ENCODE measurements around the gene CYBRD1.
"Not testable (repeated sequence)": the region's sequence is repeated elsewhere in the genome, so short reads cannot be mapped to it uniquely, and the experiment has no call there.

CYBRD1 gene

DNA sequence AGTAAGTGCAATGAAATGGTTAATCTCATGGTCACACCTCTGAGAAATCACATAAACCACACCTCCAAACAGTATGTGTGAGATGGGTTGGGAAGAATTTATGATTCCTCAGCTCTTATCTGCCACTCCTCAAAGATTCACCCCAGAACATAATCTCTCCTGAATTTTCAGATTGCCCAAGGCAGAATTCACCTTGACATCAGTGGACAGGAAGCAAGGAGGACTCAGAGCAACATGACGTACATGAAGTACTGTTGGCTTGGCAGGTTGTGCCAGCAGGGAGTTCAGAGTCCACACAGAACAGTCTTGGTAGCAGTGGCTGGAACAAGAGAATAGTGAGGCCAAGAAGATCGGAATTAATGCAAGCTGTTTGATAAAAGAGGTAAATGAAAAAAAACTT lies 31.7 kb upstream of the CYBRD1 start:
- in situ Hi-C loops (cut with HindIII; ENCODE audit: low pct_ligation_motif_present, low sequenced_read_pairs) = no loop called here
- H3K36me3 ChIP-seq (replicated peaks) = no peaks in the 10 kb centered on the region
- no peaks in the 10 kb centered on the region for H3K27me3 ChIP-seq (replicated peaks)
- no peak overlapping the region for H3K27ac ChIP-seq
- no peak overlapping the region for H3K4me3 ChIP-seq (ENCODE audit: low read depth, low read length)
- DNase-seq = no peak
- TF ChIP-seq, protein P1, sequence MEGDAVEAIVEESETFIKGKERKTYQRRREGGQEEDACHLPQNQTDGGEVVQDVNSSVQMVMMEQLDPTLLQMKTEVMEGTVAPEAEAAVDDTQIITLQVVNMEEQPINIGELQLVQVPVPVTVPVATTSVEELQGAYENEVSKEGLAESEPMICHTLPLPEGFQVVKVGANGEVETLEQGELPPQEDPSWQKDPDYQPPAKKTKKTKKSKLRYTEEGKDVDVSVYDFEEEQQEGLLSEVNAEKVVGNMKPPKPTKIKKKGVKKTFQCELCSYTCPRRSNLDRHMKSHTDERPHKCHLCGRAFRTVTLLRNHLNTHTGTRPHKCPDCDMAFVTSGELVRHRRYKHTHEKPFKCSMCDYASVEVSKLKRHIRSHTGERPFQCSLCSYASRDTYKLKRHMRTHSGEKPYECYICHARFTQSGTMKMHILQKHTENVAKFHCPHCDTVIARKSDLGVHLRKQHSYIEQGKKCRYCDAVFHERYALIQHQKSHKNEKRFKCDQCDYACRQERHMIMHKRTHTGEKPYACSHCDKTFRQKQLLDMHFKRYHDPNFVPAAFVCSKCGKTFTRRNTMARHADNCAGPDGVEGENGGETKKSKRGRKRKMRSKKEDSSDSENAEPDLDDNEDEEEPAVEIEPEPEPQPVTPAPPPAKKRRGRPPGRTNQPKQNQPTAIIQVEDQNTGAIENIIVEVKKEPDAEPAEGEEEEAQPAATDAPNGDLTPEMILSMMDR (IDR thresholded peaks at IDR 0.05; ENCODE audit: low read depth, low read length, missing control alignments) = no peak

DNA sequence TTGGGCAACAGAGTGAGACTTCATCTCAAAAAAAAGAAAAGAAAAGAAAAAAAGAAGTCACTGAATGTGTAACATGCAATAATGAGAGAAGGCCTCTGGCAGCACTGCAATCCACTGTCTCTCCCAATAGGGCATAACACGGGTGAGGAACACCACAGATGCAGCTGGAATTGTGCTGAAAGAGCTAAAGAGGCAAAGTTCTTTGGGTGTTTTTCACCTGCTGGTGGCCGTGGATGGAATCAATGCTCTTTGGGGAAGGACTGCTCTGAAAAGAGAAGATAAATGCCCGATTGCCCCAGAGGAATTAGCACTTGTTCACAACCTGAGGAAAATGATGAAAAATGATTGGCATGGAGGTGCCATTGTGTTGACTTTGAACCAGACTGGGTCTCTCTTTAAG lies 31.0 kb upstream of the CYBRD1 start:
- no peak overlapping the region for H3K27ac ChIP-seq
- TF ChIP-seq, protein P1 (IDR thresholded peaks at IDR 0.05; ENCODE audit: low read depth, low read length, missing control alignments) = no peak
- no peak overlapping the region for H3K4me3 ChIP-seq (ENCODE audit: low read depth, low read length)
- H3K27me3 ChIP-seq (replicated peaks) = no peaks in the 10 kb centered on the region
- in situ Hi-C loops (cut with HindIII; ENCODE audit: low pct_ligation_motif_present, low sequenced_read_pairs) = no loop called here
- DNase-seq = no peak
- H3K36me3 ChIP-seq (replicated peaks) = no peaks in the 10 kb centered on the region

DNA sequence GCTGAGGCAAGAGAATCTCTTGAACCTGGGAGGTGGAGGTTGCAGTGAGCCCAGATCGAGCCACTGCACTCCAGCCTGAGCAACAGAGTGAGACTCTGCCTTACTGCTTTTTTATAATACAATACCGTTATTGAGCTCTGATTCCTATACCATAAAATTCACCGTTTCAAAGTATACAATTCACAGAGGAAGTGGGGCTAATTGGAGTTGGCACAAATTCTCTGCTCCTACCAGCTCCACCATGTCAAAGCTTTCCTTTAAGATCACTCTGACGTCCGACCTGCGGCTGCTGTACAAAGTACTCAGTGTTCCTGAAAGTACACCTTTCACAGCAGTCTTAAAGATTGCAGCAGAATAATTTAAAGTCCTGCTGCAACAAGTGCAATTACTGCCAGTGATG lies 29.6 kb upstream of the CYBRD1 start:
- DNase-seq = no peak
- H3K36me3 ChIP-seq (replicated peaks) = no peaks in the 10 kb centered on the region
- H3K27me3 ChIP-seq (replicated peaks) = no peaks in the 10 kb centered on the region
- TF ChIP-seq, protein P1 (IDR thresholded peaks at IDR 0.05; ENCODE audit: low read depth, low read length, missing control alignments) = no peak
- in situ Hi-C loops (cut with HindIII; ENCODE audit: low pct_ligation_motif_present, low sequenced_read_pairs) = no loop called here
- H3K4me3 ChIP-seq (ENCODE audit: low read depth, low read length) = no peak overlapping the region
- no peak overlapping the region for H3K27ac ChIP-seq

GRCh38 chr2:171497664-171498063 lies 24.6 kb upstream of the CYBRD1 start:
- H3K27me3 ChIP-seq (replicated peaks); H3K27ac ChIP-seq; in situ Hi-C loops (cut with HindIII; ENCODE audit: low pct_ligation_motif_present, low sequenced_read_pairs); H3K4me3 ChIP-seq (ENCODE audit: low read depth, low read length); DNase-seq; H3K36me3 ChIP-seq (replicated peaks): not testable (repeated sequence)

GRCh38 chr2:171505374-171505773 lies 16.9 kb upstream of the CYBRD1 start:
- DNase-seq = peak; percentile 18
- in situ Hi-C loops (cut with HindIII; ENCODE audit: low pct_ligation_motif_present, low sequenced_read_pairs) = no loop called here
- TF ChIP-seq, protein P1 (IDR thresholded peaks at IDR 0.05; ENCODE audit: low read depth, low read length, missing control alignments) = no peak

DNA sequence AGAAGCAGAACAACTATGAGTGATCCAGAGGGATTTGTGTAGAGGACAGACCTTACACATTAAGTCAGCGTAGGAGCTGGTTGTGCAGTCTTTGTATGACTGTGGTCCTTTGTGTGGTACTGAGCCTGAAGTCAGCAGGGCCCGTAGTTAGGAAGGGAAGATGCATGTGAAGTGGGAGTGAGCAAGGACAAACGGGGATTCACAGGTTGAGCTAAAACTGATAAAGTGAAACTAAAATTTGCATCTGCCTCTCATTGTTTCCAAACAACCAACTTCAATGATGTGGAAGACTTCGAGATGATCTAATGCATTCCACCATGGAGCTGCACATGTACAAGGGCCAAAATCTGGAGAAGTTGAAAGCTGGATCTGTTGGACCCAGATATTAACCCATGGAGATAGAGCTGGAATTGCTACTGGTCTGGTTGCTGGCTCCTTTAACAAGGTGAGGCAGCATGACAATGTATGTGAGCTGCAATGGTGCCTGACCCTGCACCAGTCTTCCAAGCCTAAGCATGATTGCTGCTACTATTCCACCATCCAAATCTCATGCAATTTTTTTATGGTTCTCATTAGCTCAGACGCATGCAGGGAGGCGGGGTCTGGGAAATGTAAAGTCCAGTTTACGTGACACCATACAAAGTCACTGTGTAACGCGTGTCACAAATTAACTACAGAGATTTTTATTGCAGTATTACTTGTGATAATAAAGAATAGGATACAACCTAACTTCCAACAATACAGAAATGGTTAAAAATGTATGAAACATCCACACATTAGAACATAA lies 12.1 kb upstream of the CYBRD1 start:
- Histone ChIP-seq H3K27me3 (replicated peaks) (no peaks in the 10 kb centered on the region), H3K36me3 (replicated peaks) (no peaks in the 10 kb centered on the region), H3K4me3 (ENCODE audit: low read depth, low read length) (no peak overlapping the region), H3K27ac (no peak overlapping the region)
- no peak for DNase-seq
- TF ChIP-seq, protein P1 (IDR thresholded peaks at IDR 0.05; ENCODE audit: low read depth, low read length, missing control alignments) = no peak
- in situ Hi-C loops (cut with HindIII; ENCODE audit: low pct_ligation_motif_present, low sequenced_read_pairs) = no loop called here

More at GRCh38 chr2:171505374-171505773, 16.9 kb upstream of the CYBRD1 start:
- no peak overlapping the region for H3K4me3 ChIP-seq (ENCODE audit: low read depth, low read length)
- H3K36me3 ChIP-seq (replicated peaks) = no peaks in the 10 kb centered on the region
- no peak overlapping the region for H3K27ac ChIP-seq
- H3K27me3 ChIP-seq (replicated peaks) = no peaks in the 10 kb centered on the region

Measured in brain microvascular endothelial cell (primary cell).